Lower lobe of right lung (tissue), 2 donors: ENCODE measurements around the gene SDHD. TPM values are rescaled to one million over a fixed set of nuclear protein-coding genes. Genes with fewer than 3 reads are reported as not detected.
A peak's percentile ranks its signal among the peaks of the same experiment; 100 is the strongest.

Source experiments
- ATAC-seq, 2 donors: fragments of 200-7000 bp; cut with Tn5 transposase; one replicate each; pipeline ENCODE4 v1.9.1; 2020 to 2022; ENCODE audit warnings: mild to moderate bottlenecking in 2 of 2, moderate library complexity in 2 of 2
- DNase-seq: peaks from one replicate; pipeline ENCODE4 v3.0.0-alpha.2; 2020
- H3K27ac ChIP-seq: fragments of 200-600 bp; one replicate; pipeline ENCODE4 v1.8.0; 2022
- H3K27me3 ChIP-seq: fragments of 200-600 bp; one replicate; pipeline ENCODE4 v1.8.0; 2022; ENCODE audit warnings: low read depth
- H3K36me3 ChIP-seq: fragments of 200-600 bp; one replicate; pipeline ENCODE4 v1.8.0; 2022; ENCODE audit warnings: mild to moderate bottlenecking
- H3K4me1 ChIP-seq: fragments of 200-600 bp; one replicate; pipeline ENCODE4 v1.8.0; 2022
- H3K4me3 ChIP-seq: fragments of 200-600 bp; one replicate; pipeline ENCODE4 v1.8.0; 2022; ENCODE audit warnings: mild to moderate bottlenecking
- H3K9me3 ChIP-seq: fragments of 200-600 bp; one replicate; pipeline ENCODE4 v1.8.0; 2022
- CTCF ChIP-seq: fragments of 200-600 bp; IDR thresholded peaks from one replicate; pipeline ENCODE4 v1.8.0; 2022; ENCODE audit warnings: antibody characterized with exemption, mild to moderate bottlenecking
- intact Hi-C: fragments of 100-400 bp; cut with DNase I; formaldehyde crosslinking; loops from one replicate; pipeline ENCODE4 v1.11.0; 2022
- total RNA-seq: library from RNA; stranded (reverse); fragmentation: NEBNext Ultra II Directional; extraction: Animal tissue kit (Norgen Biotek cat#: 25700); gene quantifications from one replicate; pipeline ENCODE4 v1.2.1, GENCODE V29; 2021
- donor health status: DM: no; HTN: yes; CAD: no; lungs with severe emphysema.

The SDHD gene
- total RNA-seq, 1 donor from 2014 or later: 91.2 TPM

- H3K4me1 ChIP-seq: no peaks in the 10 kb centered on the region
- no peak for ATAC-seq
- intact Hi-C loops: no loop called here
- H3K36me3 ChIP-seq: peaks cover 51% of the 10 kb centered on the region
- no peak overlapping the region for H3K4me3 ChIP-seq
- H3K27me3 ChIP-seq: no peaks in the 10 kb centered on the region
- TF ChIP-seq CTCF: no peak
- no peak overlapping the region for H3K27ac ChIP-seq
- DNase-seq: no peak
- H3K9me3 ChIP-seq: no peaks in the 10 kb centered on the region
Observed at GRCh38 chr11:112097734-112098528, 11.3 kb downstream of the SDHD start.

- TF ChIP-seq CTCF: no peak
- Histone ChIP-seq H3K36me3 (peaks cover 26% of the 10 kb centered on the region), H3K9me3 (no peaks in the 10 kb centered on the region), H3K4me1 (no peaks in the 10 kb centered on the region), H3K27me3 (no peaks in the 10 kb centered on the region), H3K27ac (no peak overlapping the region), H3K4me3 (no peak overlapping the region)
- DNase-seq (no peak), ATAC-seq (no peak)
- intact Hi-C loops: no loop called here
Observed at GRCh38 chr11:112100462-112100861, 13.8 kb downstream of the SDHD start.

GRCh38 chr11:112103446-112103845 is 16.8 kb downstream of the SDHD start:
- Histone ChIP-seq H3K27me3 (no peaks in the 10 kb centered on the region), H3K27ac (no peak overlapping the region), H3K36me3 (peaks cover 6% of the 10 kb centered on the region), H3K9me3 (no peaks in the 10 kb centered on the region), H3K4me3 (no peak overlapping the region), H3K4me1 (no peaks in the 10 kb centered on the region)
- ATAC-seq (peak in 1 of 2 donors; percentile 33), DNase-seq (no peak)
- intact Hi-C loops: no loop called here
- TF ChIP-seq CTCF: no peak

GRCh38 chr11:112106070-112106469 is 19.4 kb downstream of the SDHD start:
- H3K27ac ChIP-seq: no peak overlapping the region
- DNase-seq (no peak), ATAC-seq (no peak)
- H3K4me3 ChIP-seq: no peak overlapping the region
- H3K27me3 ChIP-seq: no peaks in the 10 kb centered on the region
- H3K4me1 ChIP-seq: no peaks in the 10 kb centered on the region
- peaks cover 6% of the 10 kb centered on the region for H3K36me3 ChIP-seq
- intact Hi-C loops: no loop called here
- TF ChIP-seq CTCF: no peak
- no peaks in the 10 kb centered on the region for H3K9me3 ChIP-seq

GRCh38 chr11:112113539-112114457 is 27.1 kb downstream of the SDHD start:
- H3K9me3 ChIP-seq: no peaks in the 10 kb centered on the region
- no peak overlapping the region for H3K4me3 ChIP-seq
- no peak overlapping the region for H3K27ac ChIP-seq
- no peaks in the 10 kb centered on the region for H3K36me3 ChIP-seq
- TF ChIP-seq CTCF: peak; percentile 62
- H3K27me3 ChIP-seq: no peaks in the 10 kb centered on the region
- ATAC-seq: peak; percentile 76
- no peak for DNase-seq
- intact Hi-C loops: no loop called here
- H3K4me1 ChIP-seq: no peaks in the 10 kb centered on the region
